ENCODE data around the gene MYOCD. TPM values are rescaled to one million over a fixed set of nuclear protein-coding genes. Genes with fewer than 3 reads are reported as not detected.

Gene MYOCD
- total RNA-seq, 1 donor from 2014 or later = under 0.01 TPM

- no peak for DNase-seq
Observed at GRCh38 chr17:12642034-12642433, 23.7 kb upstream of the MYOCD start.

GRCh38 chr17:12643822-12644221, 21.9 kb upstream of the MYOCD start:
- no peak for DNase-seq

GRCh38 chr17:12644623-12645022, 21.1 kb upstream of the MYOCD start:
- DNase-seq = no peak

GRCh38 chr17:12646761-12647422, 18.8 kb upstream of the MYOCD start:
- no peak for DNase-seq

GRCh38 chr17:12648498-12648897, 17.2 kb upstream of the MYOCD start:
- DNase-seq = no peak

- DNase-seq = no peak
Observed at GRCh38 chr17:12655936-12656335, 9.8 kb upstream of the MYOCD start.

- DNase-seq = no peak
Observed at GRCh38 chr17:12656354-12656753, 9.3 kb upstream of the MYOCD start.

- no peak for DNase-seq
Observed at GRCh38 chr17:12659500-12659899, 6.2 kb upstream of the MYOCD start.

- DNase-seq = no peak
Observed at GRCh38 chr17:12664252-12664651, 1.4 kb upstream of the MYOCD start.

- no peak for DNase-seq
Observed at GRCh38 chr17:12664894-12665262, 812 bp upstream of the MYOCD start.

- no peak for DNase-seq
Observed at GRCh38 chr17:12666718-12667117, 1.0 kb downstream of the MYOCD start.

GRCh38 chr17:12667299-12667958, 1.7 kb downstream of the MYOCD start:
- DNase-seq = peak; percentile 19

- DNase-seq = no peak
Observed at GRCh38 chr17:12671906-12672305, 6.2 kb downstream of the MYOCD start.

GRCh38 chr17:12672947-12673346, 7.3 kb downstream of the MYOCD start:
- no peak for DNase-seq

- DNase-seq = no peak
Observed at GRCh38 chr17:12673788-12674187, 8.1 kb downstream of the MYOCD start.

GRCh38 chr17:12680407-12680897, 14.8 kb downstream of the MYOCD start:
- DNase-seq = no peak

GRCh38 chr17:12680993-12681392, 15.3 kb downstream of the MYOCD start:
- DNase-seq = no peak

- DNase-seq = no peak
Observed at GRCh38 chr17:12683299-12683698, 17.6 kb downstream of the MYOCD start.

GRCh38 chr17:12686486-12686885, 20.8 kb downstream of the MYOCD start:
- DNase-seq = no peak

- no peak for DNase-seq
Observed at GRCh38 chr17:12688382-12688781, 22.7 kb downstream of the MYOCD start.

- DNase-seq = no peak
Observed at GRCh38 chr17:12691173-12691572, 25.5 kb downstream of the MYOCD start.

GRCh38 chr17:12693640-12694039, 27.9 kb downstream of the MYOCD start:
- DNase-seq = no peak

- DNase-seq = no peak
Observed at GRCh38 chr17:12706070-12706469, 40.4 kb downstream of the MYOCD start.

GRCh38 chr17:12709063-12709462, 43.4 kb downstream of the MYOCD start:
- DNase-seq = no peak

- DNase-seq = no peak
Observed at GRCh38 chr17:12712415-12712814, 46.7 kb downstream of the MYOCD start.
